HG03064 (cell line): ENCODE measurements around the gene DYNC1I1.

Experiments used
- ATAC-seq: cut with Tn5 transposase; IDR thresholded peaks from one replicate; pipeline ENCODE4 v1.9.1; 2021; ENCODE audit warnings: low read depth; ENCODE audit not compliant: unreplicated experiment

The DYNC1I1 gene

DNA sequence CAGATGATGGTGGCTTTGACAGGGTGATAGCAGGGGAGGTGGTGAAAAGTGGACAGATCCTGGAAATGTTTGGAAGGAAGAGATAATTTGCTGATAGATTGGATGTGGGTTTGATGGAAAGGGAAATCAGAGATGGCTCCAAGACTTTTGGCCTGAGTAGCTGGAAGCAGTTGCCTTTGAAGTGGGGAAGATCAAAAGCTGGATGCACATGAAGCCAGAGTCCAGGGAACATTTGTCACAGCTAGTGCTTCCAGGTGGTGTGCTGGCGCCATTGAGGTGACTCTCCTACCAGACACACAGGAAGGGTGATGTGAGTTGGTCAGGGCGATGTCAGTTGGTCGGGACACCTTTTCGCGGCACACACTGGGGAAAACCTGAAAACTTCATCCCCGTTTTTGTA is 15.9 kb downstream of the DYNC1I1 start:
- no peak for ATAC-seq

DNA sequence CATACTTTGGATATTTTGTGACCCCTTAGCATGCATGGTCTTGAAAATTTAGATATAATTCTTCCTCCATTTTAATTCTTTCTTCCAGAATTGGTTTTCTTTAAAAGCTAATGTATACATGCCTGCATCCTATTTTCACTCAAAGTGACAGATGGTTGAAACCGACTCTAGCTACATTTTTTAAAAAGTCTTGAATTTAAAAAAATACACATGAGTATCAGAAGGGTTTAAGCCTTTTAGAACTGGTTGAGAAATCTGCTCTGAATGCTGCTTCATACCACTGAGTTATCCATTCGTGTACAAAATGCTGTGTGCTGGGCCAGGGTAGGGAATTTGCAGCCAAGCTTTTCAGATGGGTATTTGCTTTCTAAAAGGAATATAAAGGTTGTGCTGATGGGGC is 16.5 kb downstream of the DYNC1I1 start:
- ATAC-seq: no peak

- no peak for ATAC-seq
Observed at GRCh38 chr7:95793658-95794057, 21.3 kb downstream of the DYNC1I1 start.

GRCh38 chr7:95794917-95795515 is 22.7 kb downstream of the DYNC1I1 start:
- ATAC-seq: no peak

- no peak for ATAC-seq
Observed at GRCh38 chr7:95796617-95797016, 24.3 kb downstream of the DYNC1I1 start.

DNA sequence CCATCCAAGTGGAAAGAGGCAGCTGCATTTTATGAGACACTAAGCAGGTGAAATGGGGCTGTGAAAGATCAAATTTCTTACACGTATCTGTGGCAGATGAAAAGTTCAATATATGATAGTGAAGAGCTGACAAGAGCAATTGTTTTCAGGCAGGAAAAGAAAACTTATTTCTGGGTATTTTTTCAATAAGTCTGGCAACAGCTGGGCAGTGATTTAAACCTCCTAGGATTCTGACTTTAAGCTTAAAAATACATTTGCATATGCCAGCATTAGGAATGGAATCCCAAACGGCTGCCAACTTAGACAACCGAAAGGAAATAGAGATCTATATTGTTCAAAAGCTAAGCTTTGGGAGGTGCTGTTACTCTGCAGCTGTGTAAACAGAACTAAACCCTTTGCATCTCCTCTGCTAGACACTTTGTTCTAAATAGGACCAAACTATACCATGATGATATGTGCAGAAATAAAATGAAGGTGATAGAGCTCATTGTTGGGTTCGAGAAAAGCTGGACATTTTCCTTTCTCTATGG is 26.1 kb downstream of the DYNC1I1 start:
- ATAC-seq: no peak

DNA sequence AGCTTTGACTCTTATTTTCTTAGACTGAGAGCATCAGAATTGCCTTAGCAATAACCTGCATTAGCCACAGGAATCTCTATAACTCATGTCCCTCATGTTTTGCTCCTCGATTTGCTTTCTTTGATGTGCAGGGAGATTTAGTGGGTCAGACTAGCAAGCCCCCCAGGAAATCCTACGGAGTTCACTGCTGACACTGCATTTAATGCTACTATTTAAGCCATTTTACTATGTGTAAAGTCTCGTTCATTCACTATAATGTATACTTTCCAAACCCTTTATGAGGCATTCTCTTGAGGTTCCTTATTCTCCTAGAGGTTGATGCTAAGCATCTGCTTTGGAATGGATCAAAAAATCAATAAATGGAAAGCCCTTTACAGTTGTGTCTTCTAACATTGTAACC is 28.4 kb downstream of the DYNC1I1 start:
- no peak for ATAC-seq

- no peak for ATAC-seq
Observed at GRCh38 chr7:95802270-95802669, 29.9 kb downstream of the DYNC1I1 start.

DNA sequence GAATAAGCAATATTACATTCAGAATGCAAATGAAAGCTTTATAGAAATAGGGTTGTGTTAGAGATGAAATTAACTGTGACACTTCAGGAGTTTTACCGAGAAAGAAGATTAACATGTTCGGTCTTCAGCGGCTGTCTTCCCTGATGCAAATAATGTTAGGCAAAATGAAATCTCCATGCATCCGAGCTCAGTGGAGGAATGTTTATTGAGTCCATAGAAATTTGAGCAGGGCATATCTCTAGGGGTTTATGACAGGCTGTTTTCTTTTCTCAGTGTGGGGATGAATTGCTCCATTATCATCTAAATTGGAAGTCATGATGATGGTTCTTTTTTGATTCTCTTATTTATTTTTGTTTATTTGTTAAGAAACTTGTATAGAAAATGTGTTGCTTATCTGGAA is 31.7 kb downstream of the DYNC1I1 start:
- ATAC-seq: no peak

DNA sequence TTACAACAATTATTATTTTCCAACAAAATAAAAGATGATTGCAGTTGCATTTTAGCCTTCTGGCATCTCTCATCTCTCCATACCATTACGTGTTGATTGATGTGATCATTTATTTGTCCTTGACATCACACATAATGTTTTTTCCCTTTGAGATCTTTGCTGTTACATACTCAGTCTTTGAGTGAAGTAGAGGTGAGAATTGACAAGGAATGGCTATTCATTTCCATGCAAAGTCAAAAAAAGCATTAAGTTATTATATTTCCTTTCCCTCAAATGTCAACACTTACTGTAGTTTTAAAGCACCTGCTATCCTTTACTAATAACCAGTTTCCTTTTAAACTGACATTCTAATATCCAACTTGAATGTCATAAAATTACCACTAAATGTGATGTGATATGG is 33.6 kb downstream of the DYNC1I1 start:
- no peak for ATAC-seq

DNA sequence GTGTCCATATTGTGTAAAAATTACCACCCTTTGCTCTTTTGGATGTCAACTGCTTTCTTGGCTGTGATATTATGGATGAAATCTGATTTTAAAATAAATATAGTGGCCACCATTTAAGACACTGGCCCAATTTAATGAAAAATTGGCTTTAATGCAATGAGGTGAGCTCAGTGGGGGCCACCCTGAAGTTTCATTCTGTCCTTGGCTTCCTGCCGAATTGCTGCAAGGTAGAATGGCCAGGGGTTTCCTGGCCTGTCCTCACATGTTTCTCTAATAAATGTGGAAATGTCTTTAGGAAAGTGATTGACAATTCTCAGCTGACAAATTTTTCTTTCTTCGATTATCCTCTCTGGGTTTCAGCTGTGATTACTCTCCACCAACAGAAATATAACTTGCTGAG is 36.0 kb downstream of the DYNC1I1 start:
- no peak for ATAC-seq

- ATAC-seq: no peak
Observed at GRCh38 chr7:95811846-95812445, 39.6 kb downstream of the DYNC1I1 start.

- ATAC-seq: no peak
Observed at GRCh38 chr7:95814721-95815120, 42.4 kb downstream of the DYNC1I1 start.

- no peak for ATAC-seq
Observed at GRCh38 chr7:95817866-95818640, 45.7 kb downstream of the DYNC1I1 start.

GRCh38 chr7:95820778-95821177 is 48.4 kb downstream of the DYNC1I1 start:
- no peak for ATAC-seq

DNA sequence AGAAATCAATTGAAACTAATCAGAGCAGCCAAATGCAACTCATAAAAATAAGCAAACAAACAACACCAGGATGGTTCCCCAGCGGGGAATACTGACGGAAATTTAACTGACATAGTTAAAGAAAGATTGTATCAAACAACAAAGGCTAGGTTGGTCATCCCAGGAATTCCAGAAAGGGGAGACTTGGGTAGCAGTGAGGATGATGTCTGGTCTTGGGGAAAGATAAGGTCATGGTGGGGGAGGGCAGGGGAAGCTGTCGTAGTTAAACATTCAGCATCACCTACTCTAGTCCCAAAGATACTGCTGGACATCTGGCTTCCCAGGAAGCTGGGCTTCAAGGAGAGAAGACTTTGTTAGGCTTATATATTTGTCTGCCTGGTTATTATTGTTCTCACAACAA is 50.4 kb downstream of the DYNC1I1 start:
- no peak for ATAC-seq

DNA sequence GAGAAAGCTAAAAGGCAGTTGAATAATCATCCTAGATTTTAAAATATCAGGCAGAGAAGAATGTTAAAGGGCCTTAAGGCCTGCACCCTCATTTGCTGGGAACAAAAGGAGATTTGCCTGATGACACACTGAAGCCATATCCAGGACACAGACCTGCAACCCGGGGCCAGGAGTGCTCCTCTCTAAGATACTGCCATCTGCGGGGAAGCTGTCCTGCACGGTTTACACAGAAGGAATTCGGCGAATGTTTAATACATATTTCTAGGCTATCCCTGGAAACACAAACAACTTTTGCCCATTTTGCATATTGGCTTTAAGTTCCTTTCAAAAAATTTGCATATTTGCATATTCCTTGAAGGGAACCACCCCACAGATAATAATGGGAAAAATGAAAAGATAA is 52.3 kb downstream of the DYNC1I1 start:
- ATAC-seq: no peak

- ATAC-seq: no peak
Observed at GRCh38 chr7:95828824-95829790, 56.8 kb downstream of the DYNC1I1 start.

GRCh38 chr7:95840953-95841950 is 68.9 kb downstream of the DYNC1I1 start:
- ATAC-seq: no peak
